Bronchial epithelial cell (primary cell): ENCODE measurements around the gene IGSF9B. TPM values are rescaled to one million over a fixed set of nuclear protein-coding genes. Genes with fewer than 3 reads are reported as not detected.
A peak's percentile ranks its signal among the peaks of the same experiment; 100 is the strongest.

ENCODE experiments used
- DNase-seq: peaks from one replicate; pipeline ENCODE4 v3.0.0-alpha.2; 2010; ENCODE audit warnings: low read depth
- FAIRE-seq: peaks from 2 replicates; lab custom pipeline; 2011; peaks lifted over from hg19 to GRCh38; lab: Jason Lieb, UNC
- H3K27me3 ChIP-seq: 2 replicates; pipeline ENCODE4 v1.5.1; 2011; ENCODE audit warnings: low read length; ENCODE audit not compliant: control insufficient read depth, insufficient read depth
- H3K36me3 ChIP-seq: 2 replicates; pipeline ENCODE4 v1.5.1; 2011; ENCODE audit warnings: low read length; ENCODE audit not compliant: control insufficient read depth, insufficient read depth
- H3K4me3 ChIP-seq: 2 replicates; pipeline ENCODE4 v1.5.1; 2011; ENCODE audit warnings: mild to moderate bottlenecking, low read depth, low read length, control low read depth
- total RNA-seq: library from RNA; depleted of rRNA; stranded (reverse); fragments of >200 nt; gene quantifications from 2 replicates; pipeline ENCODE4 v1.2.1, GENCODE V29; 2014
- TF ChIP-seq, protein P1 (sequence below): IDR thresholded peaks from 2 replicates; pipeline ENCODE4 v1.5.1; 2011; ENCODE audit warnings: mild to moderate bottlenecking, moderate library complexity, low read length, control low read depth, inconsistent platforms; ENCODE audit not compliant: insufficient read depth, severe bottlenecking

IGSF9B gene
- total RNA-seq, 1 donor from 2014 or later = under 0.01 TPM

DNA sequence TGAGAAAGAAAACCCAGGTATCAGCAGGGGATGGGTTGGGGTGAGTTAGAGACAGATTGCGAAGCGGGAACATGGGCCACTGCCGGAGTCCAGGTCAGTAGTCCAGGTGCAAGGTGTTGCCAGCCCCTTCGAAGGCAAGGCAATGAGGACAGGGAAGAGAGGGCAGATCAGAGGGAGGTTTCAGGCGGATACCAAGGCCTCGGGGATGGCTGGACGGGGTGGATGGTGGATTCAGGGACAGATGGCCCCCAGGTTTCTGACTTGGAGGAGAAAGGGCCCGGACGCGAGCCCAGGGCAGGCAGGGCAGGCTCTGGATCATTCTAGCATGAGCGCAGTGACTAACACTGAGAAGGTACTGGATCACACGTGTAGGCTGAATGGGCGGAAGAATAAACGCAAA is 25.4 kb upstream of the IGSF9B start:
- FAIRE-seq (no peak), DNase-seq (no peak)
- TF ChIP-seq, protein P1, sequence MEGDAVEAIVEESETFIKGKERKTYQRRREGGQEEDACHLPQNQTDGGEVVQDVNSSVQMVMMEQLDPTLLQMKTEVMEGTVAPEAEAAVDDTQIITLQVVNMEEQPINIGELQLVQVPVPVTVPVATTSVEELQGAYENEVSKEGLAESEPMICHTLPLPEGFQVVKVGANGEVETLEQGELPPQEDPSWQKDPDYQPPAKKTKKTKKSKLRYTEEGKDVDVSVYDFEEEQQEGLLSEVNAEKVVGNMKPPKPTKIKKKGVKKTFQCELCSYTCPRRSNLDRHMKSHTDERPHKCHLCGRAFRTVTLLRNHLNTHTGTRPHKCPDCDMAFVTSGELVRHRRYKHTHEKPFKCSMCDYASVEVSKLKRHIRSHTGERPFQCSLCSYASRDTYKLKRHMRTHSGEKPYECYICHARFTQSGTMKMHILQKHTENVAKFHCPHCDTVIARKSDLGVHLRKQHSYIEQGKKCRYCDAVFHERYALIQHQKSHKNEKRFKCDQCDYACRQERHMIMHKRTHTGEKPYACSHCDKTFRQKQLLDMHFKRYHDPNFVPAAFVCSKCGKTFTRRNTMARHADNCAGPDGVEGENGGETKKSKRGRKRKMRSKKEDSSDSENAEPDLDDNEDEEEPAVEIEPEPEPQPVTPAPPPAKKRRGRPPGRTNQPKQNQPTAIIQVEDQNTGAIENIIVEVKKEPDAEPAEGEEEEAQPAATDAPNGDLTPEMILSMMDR = no peak
- Histone ChIP-seq H3K36me3 (no peaks in the 10 kb centered on the region), H3K4me3 (no peak overlapping the region), H3K27me3 (no peaks in the 10 kb centered on the region)

DNA sequence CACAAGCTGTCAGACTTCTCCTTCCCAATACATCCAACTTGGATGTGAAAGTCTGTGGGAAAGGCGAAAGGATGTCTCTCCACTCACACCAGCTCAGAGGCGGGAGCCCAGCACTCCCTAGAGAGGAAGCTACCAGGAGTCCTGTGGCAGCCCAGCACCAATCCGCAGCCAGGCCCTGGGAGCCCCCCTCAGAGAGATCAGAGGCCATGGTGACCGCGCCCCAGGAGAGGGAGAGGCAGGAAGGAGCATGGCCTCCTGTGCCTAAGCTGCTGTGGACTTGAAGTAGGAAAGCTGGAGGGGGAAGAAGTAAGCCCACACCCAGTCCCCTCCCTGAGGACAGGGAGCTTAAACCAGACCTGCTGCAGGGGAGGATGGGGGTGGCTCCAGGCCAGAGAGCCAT is 24.4 kb upstream of the IGSF9B start:
- TF ChIP-seq, protein P1 = no peak
- DNase-seq = no peak
- H3K36me3 ChIP-seq = no peaks in the 10 kb centered on the region
- no peak overlapping the region for H3K4me3 ChIP-seq
- no peak for FAIRE-seq
- no peaks in the 10 kb centered on the region for H3K27me3 ChIP-seq

DNA sequence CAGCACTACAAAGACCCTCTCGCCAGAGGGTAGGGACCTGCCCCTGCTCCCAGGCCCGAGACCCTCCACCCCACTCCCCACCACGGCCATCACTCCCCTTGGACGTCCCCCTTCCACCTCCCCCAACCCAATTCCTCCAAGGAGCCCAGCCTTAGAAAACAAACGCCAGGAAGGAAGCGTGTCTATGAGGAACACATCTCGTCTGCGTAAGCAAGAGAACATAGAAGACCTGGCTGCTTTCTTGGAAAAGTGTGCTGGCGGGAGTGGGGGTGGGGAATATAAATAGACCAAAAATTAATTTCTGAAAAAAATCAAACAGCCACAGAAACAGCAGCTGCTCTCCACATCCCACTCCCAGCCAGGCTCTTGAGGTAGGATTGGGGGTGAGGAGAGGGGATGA is 23.9 kb upstream of the IGSF9B start:
- FAIRE-seq (no peak), DNase-seq (no peak)
- Histone ChIP-seq H3K4me3 (no peak overlapping the region), H3K27me3 (no peaks in the 10 kb centered on the region), H3K36me3 (no peaks in the 10 kb centered on the region)
- TF ChIP-seq, protein P1 = no peak

DNA sequence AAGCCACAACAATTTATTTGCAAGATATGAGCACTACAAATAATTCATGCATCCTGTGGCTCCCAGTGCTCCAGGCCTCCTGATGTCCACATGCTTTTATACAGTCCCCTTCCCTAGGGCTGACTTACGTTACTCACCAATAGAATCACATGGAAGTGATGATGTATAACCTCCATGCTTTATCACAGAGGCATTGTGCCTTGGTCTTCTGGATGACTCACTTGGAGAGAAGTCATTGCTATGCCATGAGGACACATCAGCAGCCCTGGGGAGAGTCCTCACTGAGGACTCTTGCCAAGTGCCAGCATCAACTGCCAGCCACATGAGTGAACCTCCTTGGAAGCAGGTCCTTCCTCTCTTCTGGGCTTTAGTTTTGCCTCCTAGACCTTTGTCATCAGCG is 22.0 kb upstream of the IGSF9B start:
- no peaks in the 10 kb centered on the region for H3K36me3 ChIP-seq

DNA sequence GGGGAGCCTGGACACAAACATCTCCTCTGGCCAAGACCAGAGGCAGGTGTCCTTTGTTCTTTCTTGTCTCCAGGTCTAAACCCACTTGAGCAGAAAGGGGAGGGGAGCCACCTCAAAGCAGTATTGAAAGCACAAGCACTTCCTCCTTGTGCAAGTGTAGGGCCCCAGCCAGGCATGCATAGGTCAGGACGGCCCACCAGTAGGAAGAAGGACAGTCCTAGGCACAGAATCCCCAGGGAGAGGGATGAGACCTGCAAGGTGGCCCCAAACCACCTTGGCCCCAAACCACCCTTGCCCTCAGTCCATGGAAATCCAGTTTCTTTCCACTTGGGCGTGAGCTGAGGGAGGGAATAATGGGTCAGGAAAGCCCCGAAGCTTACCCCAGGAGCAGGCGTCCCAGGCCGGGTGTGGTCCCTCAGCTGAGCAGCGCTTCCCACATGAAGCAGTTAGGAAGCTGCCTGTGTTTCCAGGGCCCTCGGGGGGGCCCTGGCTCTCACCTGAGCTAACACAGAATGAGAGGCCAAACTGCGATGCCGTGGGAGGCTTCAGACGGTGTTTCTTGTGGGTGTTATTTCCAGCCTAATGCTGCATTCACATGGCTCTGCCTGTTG is 20.4 kb upstream of the IGSF9B start:
- Histone ChIP-seq H3K36me3 (no peaks in the 10 kb centered on the region), H3K27me3 (no peaks in the 10 kb centered on the region), H3K4me3 (no peak overlapping the region)
- TF ChIP-seq, protein P1 = no peak
- FAIRE-seq (no peak), DNase-seq (no peak)

More for the DNA sequence above, 22.0 kb upstream of the IGSF9B start:
- Histone ChIP-seq H3K4me3 (no peak overlapping the region), H3K27me3 (no peaks in the 10 kb centered on the region)
- FAIRE-seq (peak; percentile 55), DNase-seq (peak; percentile 17)
- TF ChIP-seq, protein P1 = no peak

DNA sequence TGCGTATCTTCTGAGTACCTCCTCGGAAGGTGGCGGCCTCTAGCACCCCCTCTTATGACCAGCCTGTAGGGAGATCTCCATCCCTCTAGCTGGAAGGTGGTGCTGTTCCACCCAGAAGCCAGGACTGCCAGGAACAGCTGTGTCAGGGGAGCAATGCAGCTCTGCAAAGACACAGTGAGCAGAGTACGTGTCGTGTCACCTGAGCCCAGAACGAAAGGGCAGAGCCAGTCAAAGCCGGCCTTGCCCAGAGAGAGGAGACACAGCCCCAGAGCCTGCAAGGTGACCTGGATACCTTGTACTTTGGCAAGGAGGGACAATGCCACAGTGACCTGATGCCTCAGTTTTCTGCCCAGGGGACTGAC is 18.7 kb upstream of the IGSF9B start:
- Histone ChIP-seq H3K36me3 (no peaks in the 10 kb centered on the region), H3K4me3 (no peak overlapping the region), H3K27me3 (no peaks in the 10 kb centered on the region)
- FAIRE-seq (no peak), DNase-seq (no peak)
- TF ChIP-seq, protein P1 = no peak
